ENCODE results near the gene GPR176.
A peak's percentile ranks its signal among the peaks of the same experiment; 100 is the strongest.

GPR176 gene

DNA sequence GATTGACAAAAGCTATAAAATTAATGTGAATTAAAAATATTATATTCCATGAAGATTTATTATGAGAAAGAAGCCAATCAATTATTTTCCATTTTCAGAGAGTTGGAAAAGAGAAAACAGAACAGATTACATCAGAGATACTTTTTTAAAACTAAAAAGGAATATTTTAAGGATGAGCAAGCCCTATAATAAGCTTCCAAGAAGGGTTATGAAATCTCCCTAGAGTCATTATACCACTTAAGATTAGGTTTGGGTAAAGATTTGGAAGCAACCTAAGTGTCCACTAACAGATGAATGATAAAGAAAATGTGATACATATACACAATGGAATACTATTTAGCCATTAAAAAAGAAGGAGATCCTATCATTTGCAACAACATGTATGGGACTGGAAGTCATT lies 85.8 kb downstream of the GPR176 start:
- TF ChIP-seq CTCF (IDR thresholded peaks at IDR 0.05; ENCODE audit: low read depth, low read length, missing control alignments) = no peak
- DNase-seq = no peak
- in situ Hi-C loops (cut with HindIII; ENCODE audit: low pct_ligation_motif_present, low sequenced_read_pairs) = no loop called here
- no peak overlapping the region for H3K4me3 ChIP-seq (ENCODE audit: low read depth, low read length)
- no peaks in the 10 kb centered on the region for H3K36me3 ChIP-seq (replicated peaks)
- H3K27me3 ChIP-seq (replicated peaks) = no peaks in the 10 kb centered on the region
- H3K27ac ChIP-seq = peak overlapping the region; percentile 53

GRCh38 chr15:39833515-39833981 lies 86.5 kb downstream of the GPR176 start:
- DNase-seq = no peak
- Histone ChIP-seq H3K27me3 (replicated peaks) (no peaks in the 10 kb centered on the region), H3K4me3 (ENCODE audit: low read depth, low read length) (no peak overlapping the region), H3K27ac (peak overlapping the region; percentile 53), H3K36me3 (replicated peaks) (no peaks in the 10 kb centered on the region)
- TF ChIP-seq CTCF (IDR thresholded peaks at IDR 0.05; ENCODE audit: low read depth, low read length, missing control alignments) = no peak
- in situ Hi-C loops (cut with HindIII; ENCODE audit: low pct_ligation_motif_present, low sequenced_read_pairs) = no loop called here

DNA sequence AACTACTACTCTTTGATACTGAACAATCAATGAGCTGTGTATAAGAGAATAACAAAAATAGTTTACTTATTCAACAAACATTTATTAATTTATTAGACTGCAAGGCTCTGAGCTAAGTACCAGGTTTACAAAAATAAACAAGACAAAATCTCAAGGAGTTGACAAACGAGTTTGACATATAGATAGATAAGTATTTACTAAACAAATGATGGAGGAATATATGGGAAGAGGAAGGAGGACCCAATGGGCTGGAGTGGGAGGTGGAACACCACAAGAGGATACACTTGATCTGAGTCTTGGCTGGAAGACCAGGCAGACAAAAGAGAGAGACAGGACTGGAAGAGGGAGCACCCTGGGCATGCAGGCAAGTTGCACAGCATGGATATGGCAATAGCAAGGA lies 89.9 kb downstream of the GPR176 start:
- H3K27ac ChIP-seq = no peak overlapping the region
- TF ChIP-seq CTCF (IDR thresholded peaks at IDR 0.05; ENCODE audit: low read depth, low read length, missing control alignments) = no peak
- no peaks in the 10 kb centered on the region for H3K36me3 ChIP-seq (replicated peaks)
- H3K27me3 ChIP-seq (replicated peaks) = no peaks in the 10 kb centered on the region
- no peak overlapping the region for H3K4me3 ChIP-seq (ENCODE audit: low read depth, low read length)
- DNase-seq = no peak
- in situ Hi-C loops (cut with HindIII; ENCODE audit: low pct_ligation_motif_present, low sequenced_read_pairs) = no loop called here

- in situ Hi-C loops (cut with HindIII; ENCODE audit: low pct_ligation_motif_present, low sequenced_read_pairs) = no loop called here
- Histone ChIP-seq H3K36me3 (replicated peaks) (no peaks in the 10 kb centered on the region), H3K27ac (peak overlapping the region; percentile 33), H3K27me3 (replicated peaks) (no peaks in the 10 kb centered on the region), H3K4me3 (ENCODE audit: low read depth, low read length) (no peak overlapping the region)
- TF ChIP-seq CTCF (IDR thresholded peaks at IDR 0.05; ENCODE audit: low read depth, low read length, missing control alignments) = no peak
- DNase-seq = peak; percentile 68
Measured at GRCh38 chr15:39828374-39828931, 91.6 kb downstream of the GPR176 start.

DNA sequence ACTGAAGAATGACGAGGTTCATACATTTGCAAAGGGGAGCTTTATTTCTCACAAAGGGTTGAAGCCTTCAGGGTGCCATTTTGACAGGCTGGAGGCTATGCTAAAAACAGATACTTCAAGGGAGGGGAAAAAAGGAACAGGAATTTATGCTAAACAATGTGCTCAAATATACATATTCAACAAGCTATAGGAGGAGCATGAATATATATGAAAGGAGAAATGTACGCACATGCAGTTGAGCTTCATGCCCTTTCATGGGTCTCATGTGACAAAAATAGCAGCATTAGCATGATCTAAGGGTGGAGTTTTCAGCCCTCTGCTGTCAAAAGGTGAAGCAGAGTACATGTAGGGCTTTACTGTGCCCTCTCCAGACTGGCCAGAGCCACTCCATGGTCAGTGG lies 93.1 kb downstream of the GPR176 start:
- Histone ChIP-seq H3K4me3 (ENCODE audit: low read depth, low read length) (no peak overlapping the region), H3K27ac (no peak overlapping the region), H3K36me3 (replicated peaks) (no peaks in the 10 kb centered on the region), H3K27me3 (replicated peaks) (no peaks in the 10 kb centered on the region)
- in situ Hi-C loops (cut with HindIII; ENCODE audit: low pct_ligation_motif_present, low sequenced_read_pairs) = no loop called here
- no peak for DNase-seq
- no peak for TF ChIP-seq CTCF (IDR thresholded peaks at IDR 0.05; ENCODE audit: low read depth, low read length, missing control alignments)

DNA sequence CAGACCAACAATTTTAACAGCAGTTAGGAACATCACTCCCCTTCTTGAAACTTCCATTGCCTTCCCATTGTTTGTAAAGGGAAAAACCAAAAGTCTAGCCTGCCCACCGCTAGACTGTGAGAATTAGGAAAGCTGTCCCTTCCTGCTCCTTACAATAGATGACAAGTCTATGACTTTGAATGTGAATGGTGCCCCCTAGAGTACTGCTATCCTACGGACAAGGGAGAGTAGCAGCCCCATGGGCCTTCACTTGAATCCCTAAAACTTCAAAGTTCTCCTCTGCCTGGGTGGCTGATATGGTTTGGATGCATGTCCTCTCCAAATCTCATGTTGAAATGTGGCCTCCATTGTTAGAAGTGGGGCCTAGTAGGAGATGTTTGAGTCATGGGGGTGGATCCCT lies 96.4 kb downstream of the GPR176 start:
- no peaks in the 10 kb centered on the region for H3K36me3 ChIP-seq (replicated peaks)
- H3K27me3 ChIP-seq (replicated peaks) = no peaks in the 10 kb centered on the region
- H3K4me3 ChIP-seq (ENCODE audit: low read depth, low read length) = no peak overlapping the region
- no peak for TF ChIP-seq CTCF (IDR thresholded peaks at IDR 0.05; ENCODE audit: low read depth, low read length, missing control alignments)
- no peak for DNase-seq
- in situ Hi-C loops (cut with HindIII; ENCODE audit: low pct_ligation_motif_present, low sequenced_read_pairs) = no loop called here
- no peak overlapping the region for H3K27ac ChIP-seq

Measured in brain microvascular endothelial cell (primary cell).